GM12874 (cell line): Measurements from ENCODE around the gene SF3B3.

Experiments
- TF ChIP-seq, protein P1 (sequence below): IDR thresholded peaks from 2 replicates; pipeline ENCODE4 v1.5.1; 2011; ENCODE audit warnings: low read depth, mild to moderate bottlenecking, control low read depth, low read length, moderate library complexity; ENCODE audit not compliant: insufficient read depth

SF3B3 gene

DNA sequence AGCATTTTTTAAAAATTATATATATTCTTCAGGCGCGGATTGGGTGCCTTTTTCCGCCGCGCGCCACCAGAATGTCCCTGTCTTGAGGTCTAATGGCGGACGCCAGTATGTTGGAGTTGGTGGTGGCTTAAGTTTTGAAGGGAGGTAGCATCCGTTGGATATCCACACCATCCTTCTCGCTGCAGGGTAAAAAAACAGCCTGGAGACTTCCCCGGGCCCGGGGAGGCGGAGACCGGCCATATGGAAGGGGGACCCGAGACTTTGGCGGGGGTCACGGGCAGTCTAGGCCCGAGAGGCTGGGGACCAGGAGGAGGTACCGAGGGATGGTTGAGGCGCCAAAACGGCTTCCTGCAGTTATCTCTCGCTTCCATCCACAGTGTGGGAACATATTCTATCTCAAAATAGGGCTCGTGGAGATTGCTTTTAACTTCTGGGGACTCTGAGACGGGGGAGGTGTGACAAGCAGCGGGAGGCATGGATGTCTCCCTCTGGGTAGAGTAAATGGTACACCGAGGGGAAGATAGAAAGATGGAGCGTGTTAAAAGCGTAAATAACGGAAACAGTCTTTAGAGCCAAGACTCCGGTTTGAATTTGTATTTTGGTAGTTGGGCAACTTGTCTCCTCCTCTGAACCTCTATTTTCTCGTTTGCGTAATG, at the start of gene SF3B3:
TSS of gene SF3B3 (plus strand) at position 74 of the 656 bp plus-strand sequence. CDS start 2,841 bp downstream, outside the sequence.
- TF ChIP-seq, protein P1, sequence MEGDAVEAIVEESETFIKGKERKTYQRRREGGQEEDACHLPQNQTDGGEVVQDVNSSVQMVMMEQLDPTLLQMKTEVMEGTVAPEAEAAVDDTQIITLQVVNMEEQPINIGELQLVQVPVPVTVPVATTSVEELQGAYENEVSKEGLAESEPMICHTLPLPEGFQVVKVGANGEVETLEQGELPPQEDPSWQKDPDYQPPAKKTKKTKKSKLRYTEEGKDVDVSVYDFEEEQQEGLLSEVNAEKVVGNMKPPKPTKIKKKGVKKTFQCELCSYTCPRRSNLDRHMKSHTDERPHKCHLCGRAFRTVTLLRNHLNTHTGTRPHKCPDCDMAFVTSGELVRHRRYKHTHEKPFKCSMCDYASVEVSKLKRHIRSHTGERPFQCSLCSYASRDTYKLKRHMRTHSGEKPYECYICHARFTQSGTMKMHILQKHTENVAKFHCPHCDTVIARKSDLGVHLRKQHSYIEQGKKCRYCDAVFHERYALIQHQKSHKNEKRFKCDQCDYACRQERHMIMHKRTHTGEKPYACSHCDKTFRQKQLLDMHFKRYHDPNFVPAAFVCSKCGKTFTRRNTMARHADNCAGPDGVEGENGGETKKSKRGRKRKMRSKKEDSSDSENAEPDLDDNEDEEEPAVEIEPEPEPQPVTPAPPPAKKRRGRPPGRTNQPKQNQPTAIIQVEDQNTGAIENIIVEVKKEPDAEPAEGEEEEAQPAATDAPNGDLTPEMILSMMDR, result no peak

DNA sequence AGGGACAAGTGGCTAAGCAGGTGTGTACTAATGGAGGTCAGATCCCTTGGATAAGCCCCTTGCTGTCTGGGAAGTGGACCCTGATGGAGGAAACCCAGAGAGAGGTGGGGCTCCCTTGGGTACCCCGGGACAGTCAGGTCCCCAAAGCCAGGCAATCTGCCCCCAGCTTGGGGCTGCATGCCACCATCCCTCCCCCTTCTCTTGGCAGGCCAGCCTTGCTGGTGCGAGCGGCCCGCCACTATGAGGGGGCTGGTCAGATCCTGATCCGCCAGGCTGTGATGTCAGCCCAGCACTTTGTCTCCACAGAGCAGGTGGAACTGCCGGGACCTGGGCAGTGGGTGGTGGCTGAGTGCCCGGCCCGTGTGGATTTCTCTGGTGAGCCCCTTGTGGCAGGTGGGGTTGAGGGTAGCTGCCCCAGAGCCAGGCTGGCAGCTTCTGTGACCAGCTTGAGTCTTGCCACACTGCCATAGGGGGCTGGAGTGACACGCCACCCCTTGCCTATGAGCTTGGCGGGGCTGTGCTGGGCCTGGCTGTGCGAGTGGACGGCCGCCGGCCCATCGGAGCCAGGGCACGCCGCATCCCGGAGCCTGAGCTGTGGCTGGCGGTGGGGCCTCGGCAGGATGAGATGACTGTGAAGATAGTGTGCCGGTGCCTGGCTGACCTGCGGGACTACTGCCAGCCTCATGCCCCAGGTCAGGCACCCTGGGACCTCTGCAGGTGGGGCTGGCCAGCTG, 49.1 kb upstream of the SF3B3 start:
- TF ChIP-seq, protein P1, result no peak

DNA sequence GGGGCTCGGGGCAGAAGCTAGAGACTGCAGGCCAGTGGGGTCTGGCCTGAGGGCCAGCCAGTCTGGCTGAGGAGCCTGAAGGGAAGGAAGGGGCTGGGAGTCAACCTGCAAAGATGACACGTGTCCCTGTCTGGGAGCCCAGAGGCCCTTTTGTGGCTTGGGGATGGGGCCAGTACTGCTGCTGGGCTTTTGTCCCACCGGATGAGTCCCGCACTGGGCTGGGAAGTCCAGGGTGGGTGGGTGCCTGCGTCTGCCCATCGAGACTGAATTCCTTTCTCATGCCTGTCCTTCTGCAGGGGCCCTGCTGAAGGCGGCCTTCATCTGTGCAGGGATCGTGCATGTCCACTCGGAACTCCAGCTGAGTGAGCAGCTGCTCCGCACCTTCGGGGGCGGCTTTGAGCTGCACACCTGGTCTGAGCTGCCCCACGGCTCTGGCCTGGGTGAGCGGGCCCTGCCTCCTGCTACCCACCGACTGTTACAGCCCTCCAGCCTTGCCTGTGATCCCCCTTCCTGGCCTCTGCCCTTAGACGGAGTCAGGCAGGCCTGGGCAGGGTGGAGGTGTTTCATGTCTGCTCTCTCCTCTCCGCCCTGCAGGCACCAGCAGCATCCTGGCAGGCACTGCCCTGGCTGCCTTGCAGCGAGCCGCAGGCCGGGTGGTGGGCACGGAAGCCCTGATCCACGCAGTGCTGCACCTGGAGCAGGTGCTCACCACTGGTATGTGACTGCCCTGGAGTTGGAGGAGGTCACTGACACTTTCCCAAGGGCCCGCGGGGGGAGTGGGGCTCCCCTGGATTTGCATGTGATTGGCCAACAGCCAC, 48.4 kb upstream of the SF3B3 start:
- TF ChIP-seq, protein P1, result no peak

DNA sequence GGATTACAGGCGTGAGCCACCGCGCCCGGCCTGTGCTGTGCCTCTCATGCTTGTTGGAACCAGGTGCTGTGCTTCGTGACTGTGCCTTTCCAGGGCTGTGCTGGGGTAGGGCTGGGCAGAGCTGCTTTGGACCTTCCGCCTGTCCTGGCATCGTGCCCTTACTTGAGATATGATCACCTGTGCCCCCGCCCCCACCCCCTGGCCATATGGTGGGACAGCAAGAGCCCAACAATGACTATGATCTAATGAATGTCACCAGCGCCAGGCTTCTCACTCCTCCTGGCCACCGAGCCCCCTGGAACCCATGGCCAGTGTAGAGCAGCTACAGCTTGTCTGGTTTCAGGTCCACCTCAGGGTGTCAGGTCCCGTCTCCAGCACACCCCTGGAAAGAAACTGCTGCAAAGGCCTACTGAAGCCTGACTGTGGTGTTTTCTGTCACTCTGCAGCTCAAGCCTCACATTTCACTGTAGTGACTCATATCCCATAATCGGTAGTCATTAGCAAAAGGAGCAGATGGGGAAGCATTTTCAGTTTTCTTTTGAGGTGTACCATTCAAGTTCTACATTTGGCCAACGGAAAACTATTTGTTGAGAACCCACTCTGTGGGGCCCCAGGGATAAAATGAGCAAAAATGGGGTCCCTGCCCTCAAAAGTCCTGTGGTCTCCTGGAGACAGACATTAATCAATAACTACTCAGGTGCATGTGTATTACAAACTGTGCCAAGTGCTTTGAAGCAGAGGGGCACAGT, 47.2 kb upstream of the SF3B3 start:
- TF ChIP-seq, protein P1, result no peak

DNA sequence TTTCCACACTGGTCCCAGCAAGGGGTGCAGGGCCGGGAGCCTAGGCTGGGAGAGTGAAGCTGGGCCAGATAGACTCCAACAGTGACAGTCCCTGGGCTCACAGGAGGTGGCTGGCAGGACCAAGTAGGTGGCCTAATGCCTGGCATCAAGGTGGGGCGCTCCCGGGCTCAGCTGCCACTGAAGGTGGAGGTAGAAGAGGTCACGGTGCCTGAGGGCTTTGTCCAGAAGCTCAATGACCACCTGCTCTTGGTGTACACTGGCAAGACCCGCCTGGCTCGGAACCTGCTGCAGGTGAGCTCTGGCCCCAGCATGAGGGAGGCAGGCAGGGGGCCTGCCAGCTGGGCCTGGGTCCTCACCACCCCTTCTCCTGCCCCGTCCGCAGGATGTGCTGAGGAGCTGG, 45.4 kb upstream of the SF3B3 start:
- TF ChIP-seq, protein P1, result no peak

DNA sequence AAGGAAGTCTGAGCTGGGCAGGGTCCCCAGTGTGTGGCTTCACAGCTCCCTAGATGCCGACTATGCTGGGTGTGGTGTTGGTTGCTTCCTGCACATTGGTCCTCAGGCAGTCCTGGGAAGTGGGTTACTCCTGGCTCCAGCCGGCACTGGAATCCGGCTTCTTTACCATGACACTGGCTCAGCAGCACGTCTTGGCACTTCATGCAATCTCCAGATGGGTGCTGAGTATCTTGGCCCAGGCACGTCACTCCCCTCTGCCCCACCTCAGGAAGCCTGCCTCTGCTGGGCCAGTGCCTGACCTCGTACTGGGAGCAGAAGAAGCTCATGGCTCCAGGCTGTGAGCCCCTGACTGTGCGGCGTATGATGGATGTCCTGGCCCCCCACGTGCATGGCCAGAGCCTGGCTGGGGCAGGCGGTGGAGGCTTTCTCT, 44.7 kb upstream of the SF3B3 start:
- TF ChIP-seq, protein P1, result no peak
